Activated CD4-positive, alpha-beta memory T cell treated with anti-CD3 and anti-CD28 coated beads for 36 hours (primary cell): ENCODE measurements around the gene SLC35F6. TPM values are rescaled to one million over a fixed set of nuclear protein-coding genes. Genes with fewer than 3 reads are reported as not detected.

ENCODE experiments used
- CTCF ChIA-PET: fragments of 350-600 bp; sonication (Branson Sonifier 250); formaldehyde crosslinking; loops from one replicate; lab custom pipeline; 2021; ENCODE audit warnings: antibody characterized with exemption, inconsistent platforms; lab: Charles Lee
- POLR2A ChIA-PET: fragments of 350-600 bp; sonication (Branson Sonifier 250); formaldehyde crosslinking; loops from one replicate; lab custom pipeline; 2021; ENCODE audit warnings: antibody characterized with exemption; lab: Charles Lee
- DNase-seq: peaks from one replicate; pipeline ENCODE4 v3.0.0-alpha.2; 2020
- H3K27ac Mint-ChIP-seq: one replicate; pipeline ENCODE4 v1.8.0; 2021; ENCODE audit warnings: mixed read lengths
- H3K27me3 Mint-ChIP-seq: one replicate; pipeline ENCODE4 v1.8.0; 2021; ENCODE audit warnings: mixed read lengths
- H3K36me3 Mint-ChIP-seq: one replicate; pipeline ENCODE4 v1.8.0; 2021; ENCODE audit warnings: mixed read lengths
- H3K4me1 Mint-ChIP-seq: one replicate; pipeline ENCODE4 v1.8.0; 2021; ENCODE audit warnings: low read depth, mixed read lengths
- H3K4me3 Mint-ChIP-seq: one replicate; pipeline ENCODE4 v1.8.0; 2021; ENCODE audit warnings: mild to moderate bottlenecking, mixed read lengths
- H3K9me3 Mint-ChIP-seq: one replicate; pipeline ENCODE4 v1.8.0; 2021; ENCODE audit warnings: mixed read lengths
- intact Hi-C: fragments of 100-400 bp; cut with micrococcal nuclease; formaldehyde crosslinking; loops from one replicate; pipeline ENCODE4 v1.15.1; 2023
- total RNA-seq, 2 experiments: library from RNA; stranded (reverse); gene quantifications; one replicate each; pipeline ENCODE4 v1.2.3, GENCODE V29; 2021

Gene SLC35F6
- total RNA-seq, 2 experiments from 2014 or later: 6.6 to 6.8 TPM

DNA sequence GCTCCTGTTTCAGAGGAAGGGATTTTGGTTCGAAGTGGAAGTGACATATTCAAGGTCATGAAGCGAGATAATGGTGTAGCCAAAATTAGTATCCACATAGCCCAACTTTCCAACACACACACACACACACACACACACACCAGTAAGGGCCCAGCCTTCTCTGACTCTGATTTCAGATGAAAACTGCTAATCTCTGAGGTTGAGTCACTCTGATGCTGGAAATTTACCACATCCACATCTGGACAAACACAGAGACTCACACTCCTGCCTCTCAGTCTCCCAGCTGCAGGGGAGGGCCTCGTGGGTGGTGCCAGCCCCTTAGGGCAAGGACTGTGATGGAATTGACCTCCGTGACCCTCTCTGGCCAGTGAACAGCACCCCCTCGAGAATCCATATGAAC, 29.0 kb upstream of the SLC35F6 start:
- Mint-ChIP-seq H3K27me3 (peaks cover 5% of the 10 kb centered on the region), H3K9me3 (no peaks in the 10 kb centered on the region), H3K27ac (no peak overlapping the region), H3K4me3 (no peak overlapping the region), H3K4me1 (no peaks in the 10 kb centered on the region), H3K36me3 (no peaks in the 10 kb centered on the region)
- ChIA-PET POLR2A (no interaction called here), CTCF (no interaction called here)
- intact Hi-C loops: no loop called here
- DNase-seq: no peak

DNA sequence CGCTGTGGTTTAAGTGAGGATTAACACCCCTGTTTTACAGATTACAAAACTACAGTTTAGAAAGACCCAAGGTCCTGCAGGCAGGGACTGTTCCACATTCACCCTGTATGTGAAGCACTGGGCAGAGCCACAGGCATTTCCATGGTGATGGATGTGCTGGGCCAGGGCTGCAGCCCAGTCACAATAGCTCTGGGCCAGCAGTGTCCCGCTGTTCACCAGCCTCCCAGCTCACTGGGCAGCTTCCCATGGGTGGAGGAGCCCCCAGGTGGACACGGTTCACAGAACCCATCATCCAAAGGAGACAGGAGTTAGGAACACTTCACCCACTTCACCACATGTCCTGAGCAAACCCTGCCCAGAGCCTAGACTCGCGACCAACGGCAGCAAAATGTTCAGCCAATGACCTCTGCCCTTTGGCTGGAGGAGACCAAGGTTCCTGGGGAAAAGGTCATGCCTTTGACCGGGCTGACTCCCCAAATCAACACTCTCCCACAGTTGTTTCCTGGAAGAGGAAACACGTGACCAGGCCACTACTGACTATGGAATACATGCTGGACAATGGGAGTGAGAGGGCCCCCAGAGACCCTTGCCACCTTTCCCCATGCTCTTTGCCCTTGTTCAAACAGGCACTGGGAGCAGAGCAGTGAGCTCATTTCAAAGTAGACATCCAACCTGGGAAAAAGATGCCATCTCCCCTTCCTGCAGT, 28.0 kb upstream of the SLC35F6 start:
- Mint-ChIP-seq H3K27ac (no peak overlapping the region), H3K9me3 (no peaks in the 10 kb centered on the region), H3K4me3 (no peak overlapping the region), H3K27me3 (peaks cover 5% of the 10 kb centered on the region), H3K36me3 (no peaks in the 10 kb centered on the region), H3K4me1 (no peaks in the 10 kb centered on the region)
- POLR2A ChIA-PET: no interaction called here
- DNase-seq: no peak
- intact Hi-C loops: no loop called here
- CTCF ChIA-PET: interaction anchor here (1.1 kb wide), 1 partner anchor 11 kb away, joined by 3 read pairs; no protein-coding TSS in a partner anchor

GRCh38 chr2:26737221-26737620, 26.9 kb upstream of the SLC35F6 start:
- CTCF ChIA-PET: no interaction called here
- no peak overlapping the region for H3K4me3 Mint-ChIP-seq
- intact Hi-C loops: no loop called here
- no peaks in the 10 kb centered on the region for H3K4me1 Mint-ChIP-seq
- no peaks in the 10 kb centered on the region for H3K36me3 Mint-ChIP-seq
- no peak overlapping the region for H3K27ac Mint-ChIP-seq
- POLR2A ChIA-PET: no interaction called here
- DNase-seq: no peak
- H3K9me3 Mint-ChIP-seq: no peaks in the 10 kb centered on the region
- H3K27me3 Mint-ChIP-seq: peaks cover 4% of the 10 kb centered on the region

- Mint-ChIP-seq H3K4me3 (no peak overlapping the region), H3K27ac (no peak overlapping the region), H3K27me3 (peaks cover 4% of the 10 kb centered on the region), H3K4me1 (no peaks in the 10 kb centered on the region), H3K9me3 (no peaks in the 10 kb centered on the region), H3K36me3 (no peaks in the 10 kb centered on the region)
- CTCF ChIA-PET: no interaction called here
- DNase-seq: no peak
- intact Hi-C loops: no loop called here
- POLR2A ChIA-PET: no interaction called here
Measured at GRCh38 chr2:26738481-26738880, 25.6 kb upstream of the SLC35F6 start.

DNA sequence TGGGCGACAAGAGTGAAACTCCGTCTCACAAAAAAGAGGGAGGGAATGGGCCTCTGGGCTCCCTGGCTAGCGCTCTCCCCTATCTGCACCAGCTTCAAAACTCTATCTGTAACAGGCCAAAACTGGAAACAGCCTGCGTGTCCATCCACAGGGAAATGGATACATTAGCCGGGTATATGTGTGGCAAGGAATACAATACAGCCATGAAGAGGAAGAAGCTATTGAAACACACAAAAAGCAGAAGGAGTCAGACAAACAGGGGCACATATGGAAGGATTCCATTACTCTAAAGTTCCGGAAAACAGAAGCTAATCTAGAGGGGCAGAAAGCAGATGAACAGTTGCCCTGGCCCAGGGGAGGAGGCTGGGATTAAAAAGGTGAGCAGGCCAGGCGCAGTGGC, 24.6 kb upstream of the SLC35F6 start:
- Mint-ChIP-seq H3K36me3 (no peaks in the 10 kb centered on the region), H3K27me3 (peaks cover 4% of the 10 kb centered on the region), H3K4me3 (no peak overlapping the region), H3K4me1 (no peaks in the 10 kb centered on the region), H3K27ac (no peak overlapping the region), H3K9me3 (no peaks in the 10 kb centered on the region)
- intact Hi-C loops: no loop called here
- DNase-seq: no peak
- POLR2A ChIA-PET: no interaction called here
- CTCF ChIA-PET: interaction anchor here (8.7 kb wide), 1 partner anchor 134 kb away, joined by 146 read pairs; no protein-coding TSS in a partner anchor

DNA sequence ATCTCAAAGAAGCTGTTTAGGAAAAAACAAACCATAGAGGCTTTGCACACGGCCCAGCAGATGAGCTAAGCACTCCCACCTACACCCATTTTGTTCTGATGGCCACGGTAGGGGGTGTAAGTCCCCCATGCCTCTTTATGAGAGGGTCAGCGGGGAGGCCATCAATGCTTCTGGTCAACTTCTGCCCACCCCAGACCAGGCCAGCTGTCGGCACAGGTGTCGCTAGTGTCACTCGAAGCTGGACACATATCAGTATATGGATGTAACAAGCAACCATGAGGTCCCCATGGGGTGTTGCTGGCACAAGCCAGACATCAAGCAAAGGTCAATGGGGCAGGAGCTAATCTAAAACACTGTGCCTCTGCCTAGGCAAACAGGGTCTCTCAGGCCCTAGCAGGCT, 23.7 kb upstream of the SLC35F6 start:
- Mint-ChIP-seq H3K4me1 (no peaks in the 10 kb centered on the region), H3K27me3 (peaks cover 4% of the 10 kb centered on the region), H3K27ac (no peak overlapping the region), H3K36me3 (no peaks in the 10 kb centered on the region), H3K9me3 (no peaks in the 10 kb centered on the region), H3K4me3 (no peak overlapping the region)
- DNase-seq: no peak
- ChIA-PET POLR2A (no interaction called here), CTCF (interaction anchor here (8.7 kb wide), 1 partner anchor 135 kb away, joined by 146 read pairs; no protein-coding TSS in a partner anchor)
- intact Hi-C loops: no loop called here

DNA sequence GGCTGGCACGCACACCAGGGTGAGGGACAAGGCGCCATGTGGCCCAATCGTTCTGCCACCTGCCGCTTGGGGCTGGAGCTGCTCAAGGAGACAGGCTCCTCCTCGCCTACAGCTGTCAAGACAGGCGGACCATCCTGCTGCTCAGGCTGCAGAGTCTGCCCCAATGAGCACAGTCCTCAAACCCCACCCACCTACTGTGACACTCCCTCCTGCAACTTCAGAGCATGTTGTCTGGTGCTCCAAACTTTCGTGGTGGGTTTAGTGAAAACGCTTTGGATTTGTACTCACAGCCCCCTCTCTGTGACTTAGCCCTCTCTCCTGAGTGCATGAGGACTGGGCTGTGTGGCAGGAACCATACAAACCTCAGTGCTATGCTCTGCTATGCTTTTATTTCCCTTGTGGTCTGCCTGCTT, 23.2 kb upstream of the SLC35F6 start:
- Mint-ChIP-seq H3K4me3 (no peak overlapping the region), H3K9me3 (no peaks in the 10 kb centered on the region), H3K27me3 (peaks cover 4% of the 10 kb centered on the region), H3K27ac (no peak overlapping the region), H3K4me1 (no peaks in the 10 kb centered on the region), H3K36me3 (no peaks in the 10 kb centered on the region)
- DNase-seq: no peak
- ChIA-PET CTCF (interaction anchor here (8.7 kb wide), 1 partner anchor 135 kb away, joined by 146 read pairs; no protein-coding TSS in a partner anchor), POLR2A (no interaction called here)
- intact Hi-C loops: loop anchor here (1.0 kb wide), 1 partner anchor 136 kb away; no protein-coding TSS in a partner anchor

DNA sequence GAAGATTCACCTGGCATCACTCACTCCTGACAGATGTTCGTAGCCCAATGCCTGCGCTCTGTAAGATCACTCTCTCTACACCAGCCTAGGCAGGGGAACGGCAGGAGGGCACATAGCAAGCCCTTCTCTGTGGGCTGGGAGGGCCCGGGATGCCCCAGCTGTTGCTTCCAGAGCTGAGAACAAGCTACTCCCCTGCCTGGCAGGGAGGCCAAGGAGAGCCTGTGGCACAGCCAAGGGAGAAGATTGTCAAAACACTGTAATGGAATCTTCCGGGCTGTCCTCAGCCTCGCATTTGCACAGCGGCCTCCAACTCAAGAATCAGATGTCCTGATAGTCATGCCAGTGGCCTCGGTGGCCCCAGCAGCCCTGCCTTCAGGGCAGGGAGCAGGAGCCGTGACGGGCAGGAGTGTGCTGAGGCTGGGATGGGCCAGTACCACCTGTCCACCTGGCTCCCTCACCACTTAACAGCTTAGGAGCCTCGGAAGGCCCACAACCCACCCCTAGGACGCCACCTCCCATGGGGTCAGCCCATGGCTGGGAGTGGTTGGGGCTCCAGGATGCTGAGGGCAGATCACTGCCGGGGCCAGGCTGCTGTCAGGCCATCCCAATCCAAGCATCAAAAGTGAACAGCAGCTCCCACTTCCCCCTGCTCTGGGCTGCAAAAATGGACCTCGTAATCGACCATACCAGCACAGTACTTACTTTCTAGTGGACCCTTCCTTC, 21.9 kb upstream of the SLC35F6 start:
- ChIA-PET POLR2A (no interaction called here), CTCF (interaction anchor here (8.7 kb wide), 1 partner anchor 137 kb away, joined by 146 read pairs; no protein-coding TSS in a partner anchor)
- Mint-ChIP-seq H3K9me3 (no peaks in the 10 kb centered on the region), H3K27ac (no peak overlapping the region), H3K36me3 (no peaks in the 10 kb centered on the region), H3K27me3 (peaks cover 2% of the 10 kb centered on the region), H3K4me1 (no peaks in the 10 kb centered on the region), H3K4me3 (no peak overlapping the region)
- no peak for DNase-seq
- intact Hi-C loops: no loop called here

- ChIA-PET POLR2A (no interaction called here), CTCF (interaction anchor here (8.7 kb wide), 1 partner anchor 138 kb away, joined by 146 read pairs; no protein-coding TSS in a partner anchor)
- no peak overlapping the region for H3K27ac Mint-ChIP-seq
- no peaks in the 10 kb centered on the region for H3K36me3 Mint-ChIP-seq
- no peaks in the 10 kb centered on the region for H3K9me3 Mint-ChIP-seq
- DNase-seq: no peak
- H3K4me3 Mint-ChIP-seq: no peak overlapping the region
- intact Hi-C loops: no loop called here
- no peaks in the 10 kb centered on the region for H3K4me1 Mint-ChIP-seq
- H3K27me3 Mint-ChIP-seq: no peaks in the 10 kb centered on the region
Measured at GRCh38 chr2:26743852-26744251, 20.2 kb upstream of the SLC35F6 start.

GRCh38 chr2:26744953-26745352, 19.1 kb upstream of the SLC35F6 start:
- H3K27me3 Mint-ChIP-seq: no peaks in the 10 kb centered on the region
- no peak for DNase-seq
- intact Hi-C loops: loop anchor here (1.0 to 5.0 kb wide), 2 partner anchors 140 to 243 kb away; no protein-coding TSS in a partner anchor
- H3K4me1 Mint-ChIP-seq: no peaks in the 10 kb centered on the region
- no peaks in the 10 kb centered on the region for H3K36me3 Mint-ChIP-seq
- H3K9me3 Mint-ChIP-seq: no peaks in the 10 kb centered on the region
- H3K27ac Mint-ChIP-seq: no peak overlapping the region
- no peak overlapping the region for H3K4me3 Mint-ChIP-seq
- POLR2A ChIA-PET: interaction anchor here (0.9 kb wide), 1 partner anchor 20 kb away, joined by 3 read pairs; no protein-coding TSS in a partner anchor
- CTCF ChIA-PET: interaction anchor here (0.7 to 8.7 kb wide), 13 partner anchors 11 to 363 kb away, joined by 3 to 146 read pairs (median 4); no protein-coding TSS in a partner anchor

DNA sequence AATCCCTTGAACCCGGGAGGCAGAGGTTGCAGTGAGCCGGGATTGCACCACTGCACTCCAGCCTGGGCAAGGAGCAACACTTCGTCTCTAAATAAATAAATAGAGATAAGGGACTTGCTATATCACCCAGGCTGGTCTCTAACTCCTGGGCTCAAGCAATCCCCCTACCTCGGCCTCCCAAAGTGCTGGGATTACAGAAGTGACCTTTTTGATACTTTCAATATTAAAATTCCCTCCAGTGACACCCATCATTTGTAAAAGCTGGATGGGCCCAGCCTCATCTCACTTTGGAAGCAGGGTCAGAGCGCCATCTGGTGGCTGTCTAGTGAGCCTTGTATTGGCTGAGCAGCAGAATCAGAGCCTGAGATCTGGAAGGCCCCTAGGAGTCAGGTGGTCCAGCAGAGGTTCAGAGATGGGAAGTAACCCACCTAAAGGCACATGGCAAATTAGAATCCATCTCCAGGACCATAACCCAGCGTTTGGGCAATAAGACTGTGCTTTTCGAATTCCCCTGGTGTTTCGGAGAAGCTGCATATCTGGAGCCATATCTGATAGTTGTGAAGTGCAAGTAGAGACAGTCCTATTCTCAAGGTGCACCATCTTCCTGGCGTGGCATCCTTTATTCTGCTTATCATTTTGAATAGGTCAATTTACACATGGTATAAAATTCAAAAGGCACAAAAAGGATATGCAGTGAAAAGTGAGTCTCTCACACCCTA, 18.3 kb upstream of the SLC35F6 start:
- CTCF ChIA-PET: interaction anchor here (0.6 to 8.7 kb wide), 20 partner anchors 9 to 271 kb away, joined by 3 to 146 read pairs (median 4); no protein-coding TSS in a partner anchor
- H3K36me3 Mint-ChIP-seq: no peaks in the 10 kb centered on the region
- H3K4me1 Mint-ChIP-seq: no peaks in the 10 kb centered on the region
- H3K27ac Mint-ChIP-seq: no peak overlapping the region
- H3K27me3 Mint-ChIP-seq: no peaks in the 10 kb centered on the region
- intact Hi-C loops: loop anchor here (1.0 to 5.0 kb wide), 2 partner anchors 140 to 243 kb away; no protein-coding TSS in a partner anchor
- no peak overlapping the region for H3K4me3 Mint-ChIP-seq
- DNase-seq: peak; percentile 86
- POLR2A ChIA-PET: no interaction called here
- no peaks in the 10 kb centered on the region for H3K9me3 Mint-ChIP-seq
